Left cardiac atrium (tissue), 4 donors: ENCODE data around the gene BCL7C. TPM values are rescaled to one million over a fixed set of nuclear protein-coding genes. Genes with fewer than 3 reads are reported as not detected.

Source experiments
- ATAC-seq, 2 donors: fragments of 200-7000 bp; cut with Tn5 transposase; one replicate each; pipeline ENCODE4 v1.9.1; 2020; ENCODE audit warnings: mild to moderate bottlenecking in 2 of 2, moderate library complexity in 2 of 2
- DNase-seq: peaks from one replicate; pipeline ENCODE4 v3.0.0-alpha.2; 2020
- intact Hi-C, 2 donors: fragments of 100-400 bp; cut with DNase I; formaldehyde crosslinking; loops; one replicate each; pipeline versions ENCODE4 v1.14.1 to v1.15.1; 2022 to 2023
- total RNA-seq, 2 donors: library from RNA; stranded (reverse); fragmentation: NEBNext Ultra II Directional; extraction: Animal tissue kit (Norgen Biotek cat#: 25700); gene quantifications; one replicate each; pipeline ENCODE4 v1.2.1, GENCODE V29; 2021
- donor health status: DM: no; HTN: yes; CAD: no.
- donor health status: DM: no; HTN: yes; CAD: no; lungs with severe emphysema.
- donor health status: DM: yes; HTN: yes; CAD: no.
- donor health status: Dilated cardiomyopathy.

The BCL7C gene
- total RNA-seq, 2 donors from 2014 or later = 20.9 to 27.9 TPM

GRCh38 chr16:30923554-30924075, 29.7 kb upstream of the BCL7C start, which contains the start of gene FBXL19:
TSS of gene FBXL19 (plus strand) at chr16:30923572. CDS start at chr16:30925755, 2,183 bp downstream.
- DNase-seq (no peak), ATAC-seq (no peak)
- intact Hi-C loops = no loop called here

- intact Hi-C loops = no loop called here
- peak; percentile 81 to 88 for ATAC-seq
- DNase-seq = peak; percentile 100
These were observed 29.2 kb upstream of the BCL7C start for GRCh38 chr16:30922960-30923535.

GRCh38 chr16:30922420-30922959, 28.6 kb upstream of the BCL7C start:
- intact Hi-C loops = no loop called here
- DNase-seq (peak; percentile 100), ATAC-seq (peak; percentile 83 to 90)

- DNase-seq (peak; percentile 89), ATAC-seq (peak; percentile 25 to 29)
- intact Hi-C loops = loop anchor here in 1 of 2 donors (1.0 kb wide), 1 partner anchor 78 kb away; no protein-coding TSS in a partner anchor
These were observed 28.0 kb upstream of the BCL7C start for GRCh38 chr16:30921748-30922419.

- ATAC-seq (no peak), DNase-seq (no peak)
- intact Hi-C loops = loop anchor here in 1 of 2 donors (1.0 kb wide), 1 partner anchor 77 kb away; no protein-coding TSS in a partner anchor
These were observed 27.5 kb upstream of the BCL7C start for GRCh38 chr16:30921459-30921747.

- DNase-seq = no peak
- no peak for ATAC-seq
- intact Hi-C loops = loop anchor here in 1 of 2 donors (1.0 kb wide), 1 partner anchor 77 kb away; no protein-coding TSS in a partner anchor
These were observed 27.0 kb upstream of the BCL7C start for GRCh38 chr16:30920891-30921290.

- DNase-seq = no peak
- ATAC-seq = no peak
- intact Hi-C loops = loop anchor here in 1 of 2 donors (5.0 kb wide), 1 partner anchor 76 kb away; no protein-coding TSS in a partner anchor
These were observed 24.7 kb upstream of the BCL7C start for GRCh38 chr16:30918614-30919013.

- intact Hi-C loops = loop anchor here in 1 of 2 donors (5.0 kb wide), 1 partner anchor 73 kb away; no protein-coding TSS in a partner anchor
- DNase-seq (no peak), ATAC-seq (no peak)
These were observed 21.0 kb upstream of the BCL7C start for GRCh38 chr16:30914830-30915229.

- ATAC-seq (no peak), DNase-seq (no peak)
- intact Hi-C loops = no loop called here
These were observed 19.0 kb upstream of the BCL7C start for GRCh38 chr16:30912794-30913412.

GRCh38 chr16:30910427-30911029, 16.7 kb upstream of the BCL7C start:
- DNase-seq (no peak), ATAC-seq (no peak)
- intact Hi-C loops = no loop called here

- no peak for DNase-seq
These were observed 13.2 kb upstream of the BCL7C start for GRCh38 chr16:30907064-30907463.

GRCh38 chr16:30904114-30904780, 10.4 kb upstream of the BCL7C start:
- ATAC-seq (no peak), DNase-seq (no peak)
- intact Hi-C loops = no loop called here

More at GRCh38 chr16:30907064-30907463, 13.2 kb upstream of the BCL7C start:
- no peak for ATAC-seq
- intact Hi-C loops = no loop called here

GRCh38 chr16:30903596-30903995, 9.7 kb upstream of the BCL7C start:
- DNase-seq = no peak
- intact Hi-C loops = loop anchor here in 1 of 2 donors (2.0 kb wide), 1 partner anchor 59 kb away; no protein-coding TSS in a partner anchor
- ATAC-seq = peak; percentile 44 to 50

- ATAC-seq (no peak), DNase-seq (no peak)
- intact Hi-C loops = loop anchor here in 1 of 2 donors (2.0 kb wide), 1 partner anchor 58 kb away; no protein-coding TSS in a partner anchor
These were observed 9.1 kb upstream of the BCL7C start for GRCh38 chr16:30903002-30903401.

GRCh38 chr16:30902029-30902972, 8.4 kb upstream of the BCL7C start:
- ATAC-seq (peak; percentile 88 to 95), DNase-seq (peak; percentile 79)
- intact Hi-C loops = loop anchor here in 1 of 2 donors (2.0 kb wide), 1 partner anchor 58 kb away; no protein-coding TSS in a partner anchor

- ATAC-seq (no peak), DNase-seq (no peak)
- intact Hi-C loops = loop anchor here in 1 of 2 donors (2.0 kb wide), 1 partner anchor 57 kb away; no protein-coding TSS in a partner anchor
These were observed 7.5 kb upstream of the BCL7C start for GRCh38 chr16:30901201-30902028.
